ENCODE results near the gene PCDHGB1. TPM values are rescaled to one million over a fixed set of nuclear protein-coding genes. Genes with fewer than 3 reads are reported as not detected.
A peak's percentile ranks its signal among the peaks of the same experiment; 100 is the strongest.
"Not testable (repeated sequence)": the region's sequence is repeated elsewhere in the genome, so short reads cannot be mapped to it uniquely, and the experiment has no call there.

PCDHGB1 gene
- total RNA-seq, 1 donor from 2014 or later, result 0.48 TPM

DNA sequence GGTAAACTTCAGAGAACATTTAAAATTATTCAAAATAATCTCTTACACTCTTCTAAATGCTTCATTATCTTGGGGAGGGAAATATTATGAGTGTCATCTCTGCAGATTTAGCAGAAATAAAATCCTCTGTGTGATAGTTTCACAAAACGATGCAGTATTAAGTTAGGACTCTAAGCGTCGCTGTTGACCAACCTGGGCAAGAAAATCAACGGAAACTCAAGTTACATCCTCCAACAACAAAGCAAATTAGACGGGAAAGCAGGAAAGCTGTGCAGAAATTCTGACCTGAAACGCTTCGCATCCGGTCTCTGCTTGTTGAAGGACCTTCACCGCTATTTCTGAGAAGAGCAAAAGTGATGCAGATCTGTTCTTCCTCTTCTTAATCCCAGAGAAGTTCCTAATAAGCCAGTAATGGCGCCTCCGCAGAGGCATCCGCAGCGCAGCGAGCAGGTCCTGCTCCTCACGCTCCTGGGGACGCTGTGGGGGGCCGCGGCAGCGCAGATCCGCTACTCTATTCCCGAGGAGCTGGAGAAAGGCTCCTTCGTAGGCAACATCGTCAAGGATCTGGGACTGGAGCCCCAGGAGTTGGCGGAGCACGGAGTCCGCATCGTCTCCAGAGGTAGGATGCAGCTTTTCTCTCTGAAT lies 23.9 kb downstream of the PCDHGB1 start, which contains the start of gene PCDHGA6:
PCDHGA6 (plus strand) TSS at position 219 of the 645 bp plus-strand sequence; CDS start at position 412, 193 bp downstream.
- Mint-ChIP-seq H3K4me3 (ENCODE audit: low read depth) (peak within 1 kb of the TSS; percentile 13), H3K27me3 (ENCODE audit: low read depth) (peaks cover 15% of the 10 kb centered on the region)

DNA sequence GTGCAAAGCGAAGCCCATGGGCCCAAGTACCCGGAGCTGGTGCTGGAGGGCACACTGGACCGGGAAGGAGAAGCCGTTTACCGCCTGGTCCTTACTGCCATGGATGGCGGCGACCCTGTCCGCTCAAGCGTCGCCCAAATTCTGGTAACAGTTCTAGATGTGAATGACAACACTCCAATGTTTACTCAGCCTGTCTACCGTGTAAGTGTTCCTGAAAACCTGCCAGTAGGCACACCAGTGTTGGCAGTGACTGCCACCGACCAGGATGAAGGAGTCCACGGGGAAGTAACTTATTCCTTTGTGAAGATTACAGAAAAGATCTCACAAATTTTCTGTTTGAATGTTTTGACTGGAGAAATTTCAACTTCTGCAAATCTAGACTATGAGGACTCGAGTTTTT lies 24.7 kb downstream of the PCDHGB1 start:
- Mint-ChIP-seq H3K36me3 (ENCODE audit: low read depth) (peaks cover 5% of the 10 kb centered on the region), H3K9me3 (peaks cover 46% of the 10 kb centered on the region), H3K27me3 (ENCODE audit: low read depth) (peaks cover 11% of the 10 kb centered on the region), H3K27ac (no peak overlapping the region), H3K4me1 (ENCODE audit: low read depth) (no peaks in the 10 kb centered on the region), H3K4me3 (ENCODE audit: low read depth) (no peak overlapping the region)
- intact Hi-C loops (cut with micrococcal nuclease), result no loop called here
- DNase-seq (ENCODE audit: low spot score), result no peak

More for the DNA sequence above, 23.9 kb downstream of the PCDHGB1 start, which contains the start of gene PCDHGA6:
- Mint-ChIP-seq H3K36me3 (ENCODE audit: low read depth) (peaks cover 5% of the 10 kb centered on the region), H3K27ac (no peak within 1 kb of the TSS), H3K4me1 (ENCODE audit: low read depth) (peaks cover 1% of the 10 kb centered on the region), H3K9me3 (peaks cover 44% of the 10 kb centered on the region)
- intact Hi-C loops (cut with micrococcal nuclease), result no loop called here
- DNase-seq (ENCODE audit: low spot score), result no peak

DNA sequence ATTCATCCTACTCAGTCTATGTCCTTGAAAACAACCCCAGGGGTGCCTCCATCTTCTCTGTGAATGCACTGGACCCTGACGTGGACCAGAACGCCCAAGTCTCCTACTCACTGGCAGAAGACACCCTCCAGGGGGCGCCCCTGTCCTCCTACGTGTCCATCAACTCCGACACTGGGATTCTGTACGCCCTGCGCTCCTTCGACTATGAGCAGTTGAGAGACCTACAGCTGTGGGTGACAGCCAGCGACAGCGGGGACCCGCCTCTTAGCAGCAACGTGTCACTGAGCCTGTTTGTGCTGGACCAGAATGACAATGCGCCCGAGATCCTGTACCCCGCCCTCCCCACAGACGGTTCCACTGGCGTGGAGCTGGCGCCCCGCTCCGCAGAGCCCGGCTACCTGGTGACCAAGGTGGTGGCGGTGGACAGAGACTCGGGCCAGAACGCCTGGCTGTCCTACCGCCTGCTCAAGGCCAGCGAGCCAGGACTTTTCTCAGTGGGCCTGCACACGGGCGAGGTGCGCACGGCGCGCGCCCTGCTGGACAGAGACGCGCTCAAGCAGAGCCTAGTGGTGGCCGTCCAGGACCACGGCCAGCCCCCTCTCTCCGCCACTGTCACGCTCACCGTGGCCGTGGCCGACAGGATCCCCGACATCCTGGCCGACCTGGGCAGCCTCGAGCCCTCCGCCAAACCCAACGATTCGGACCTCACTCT lies 25.7 kb downstream of the PCDHGB1 start:
- H3K9me3 Mint-ChIP-seq, result peaks cover 46% of the 10 kb centered on the region
- intact Hi-C loops (cut with micrococcal nuclease); H3K27me3 Mint-ChIP-seq (ENCODE audit: low read depth); DNase-seq (ENCODE audit: low spot score); H3K4me1 Mint-ChIP-seq (ENCODE audit: low read depth); H3K36me3 Mint-ChIP-seq (ENCODE audit: low read depth); H3K4me3 Mint-ChIP-seq (ENCODE audit: low read depth); H3K27ac Mint-ChIP-seq: not testable (repeated sequence)

DNA sequence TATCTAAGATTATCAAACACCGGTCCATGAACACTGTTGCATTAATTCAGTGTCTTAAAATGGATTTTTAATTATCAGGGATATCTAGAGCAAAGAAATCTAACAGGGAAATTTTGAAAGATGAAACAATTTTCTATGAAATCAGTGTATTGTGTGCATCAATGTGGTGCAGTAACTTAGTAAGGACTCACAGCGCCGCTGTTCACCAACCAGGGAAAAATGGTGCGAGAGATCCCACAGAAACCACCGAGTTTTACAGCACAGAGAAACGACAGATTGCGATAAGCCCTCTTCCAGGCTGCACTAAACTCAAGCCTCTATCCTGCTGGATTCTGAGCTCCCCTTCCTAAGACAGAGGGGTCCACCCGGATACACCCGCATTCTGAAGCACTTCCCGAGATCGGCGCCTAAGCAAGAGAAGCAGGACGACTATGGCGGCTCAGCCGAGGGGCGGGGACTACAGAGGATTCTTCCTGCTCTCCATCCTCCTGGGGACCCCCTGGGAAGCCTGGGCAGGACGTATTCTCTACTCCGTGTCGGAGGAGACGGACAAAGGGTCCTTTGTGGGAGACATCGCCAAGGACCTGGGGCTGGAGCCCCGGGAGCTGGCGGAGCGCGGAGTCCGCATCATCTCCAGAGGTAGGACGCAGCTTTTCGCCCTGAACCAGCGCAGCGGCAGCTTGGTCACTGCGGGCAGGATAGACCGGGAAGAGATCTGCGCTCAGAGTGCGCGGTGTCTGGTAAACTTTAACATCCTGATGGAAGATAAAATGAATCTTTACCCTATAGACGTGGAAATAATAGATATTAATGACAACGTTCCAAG lies 32.8 kb downstream of the PCDHGB1 start, which contains the start of gene PCDHGA7:
PCDHGA7 (plus strand) TSS at position 274 of the 826 bp plus-strand sequence; CDS start at position 432, 158 bp downstream.
- no peak within 1 kb of the TSS for H3K27ac Mint-ChIP-seq
- no peaks in the 10 kb centered on the region for H3K4me1 Mint-ChIP-seq (ENCODE audit: low read depth)
- peaks cover 11% of the 10 kb centered on the region for H3K27me3 Mint-ChIP-seq (ENCODE audit: low read depth)
- intact Hi-C loops (cut with micrococcal nuclease), result no loop called here
- no peak for DNase-seq (ENCODE audit: low spot score)
- peaks cover 38% of the 10 kb centered on the region for H3K9me3 Mint-ChIP-seq
- H3K36me3 Mint-ChIP-seq (ENCODE audit: low read depth), result no peaks in the 10 kb centered on the region
- peak within 1 kb of the TSS; percentile 75 for H3K4me3 Mint-ChIP-seq (ENCODE audit: low read depth)

DNA sequence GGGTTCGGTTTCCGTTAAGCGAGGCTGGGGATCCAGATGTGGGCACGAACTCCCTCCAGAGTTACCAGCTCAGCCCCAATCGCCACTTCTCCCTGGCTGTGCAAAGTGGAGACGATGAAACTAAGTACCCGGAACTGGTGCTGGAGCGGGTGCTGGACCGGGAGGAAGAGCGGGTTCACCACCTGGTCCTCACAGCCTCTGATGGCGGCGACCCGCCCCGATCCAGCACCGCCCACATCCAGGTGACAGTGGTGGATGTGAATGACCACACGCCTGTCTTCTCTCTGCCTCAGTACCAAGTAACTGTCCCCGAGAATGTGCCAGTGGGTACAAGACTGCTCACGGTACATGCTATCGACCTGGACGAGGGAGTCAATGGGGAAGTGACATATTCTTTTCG lies 33.4 kb downstream of the PCDHGB1 start:
- H3K4me1 Mint-ChIP-seq (ENCODE audit: low read depth), result no peaks in the 10 kb centered on the region
- H3K27me3 Mint-ChIP-seq (ENCODE audit: low read depth), result peaks cover 13% of the 10 kb centered on the region
- peaks cover 41% of the 10 kb centered on the region for H3K9me3 Mint-ChIP-seq
- no peak for DNase-seq (ENCODE audit: low spot score)
- H3K36me3 Mint-ChIP-seq (ENCODE audit: low read depth), result no peaks in the 10 kb centered on the region
- no peak overlapping the region for H3K27ac Mint-ChIP-seq
- intact Hi-C loops (cut with micrococcal nuclease), result no loop called here
- H3K4me3 Mint-ChIP-seq (ENCODE audit: low read depth), result peak overlapping the region; percentile 75

DNA sequence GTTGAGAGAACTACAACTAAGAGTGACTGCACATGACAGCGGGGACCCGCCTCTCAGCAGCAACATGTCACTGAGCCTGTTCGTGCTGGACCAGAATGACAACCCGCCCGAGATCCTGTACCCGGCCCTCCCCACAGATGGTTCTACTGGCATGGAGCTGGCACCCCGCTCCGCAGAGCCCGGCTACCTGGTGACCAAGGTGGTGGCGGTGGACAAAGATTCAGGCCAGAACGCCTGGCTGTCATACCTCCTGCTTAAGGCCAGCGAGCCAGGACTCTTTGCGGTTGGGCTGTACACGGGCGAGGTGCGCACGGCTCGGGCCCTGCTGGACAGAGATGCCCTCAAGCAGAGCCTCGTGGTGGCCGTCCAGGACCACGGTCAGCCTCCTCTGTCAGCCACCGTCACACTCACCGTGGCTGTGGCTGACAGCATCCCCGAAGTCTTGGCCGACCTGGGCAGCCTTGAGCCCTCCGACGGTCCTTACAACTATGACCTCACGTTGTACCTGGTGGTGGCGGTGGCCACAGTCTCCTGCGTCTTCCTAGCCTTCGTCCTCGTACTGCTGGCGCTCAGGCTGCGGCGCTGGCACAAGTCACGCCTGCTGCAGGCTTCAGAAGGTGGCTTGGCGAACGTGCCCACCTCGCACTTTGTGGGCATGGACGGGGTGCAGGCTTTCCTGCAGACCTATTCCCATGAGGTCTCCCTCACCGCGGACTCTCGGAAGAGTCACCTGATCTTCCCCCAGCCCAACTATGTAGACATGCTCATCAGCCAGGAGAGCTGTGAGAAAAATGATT lies 34.8 kb downstream of the PCDHGB1 start:
- Mint-ChIP-seq H3K27ac (no peak overlapping the region), H3K4me1 (ENCODE audit: low read depth) (no peaks in the 10 kb centered on the region), H3K9me3 (peaks cover 46% of the 10 kb centered on the region), H3K36me3 (ENCODE audit: low read depth) (no peaks in the 10 kb centered on the region), H3K4me3 (ENCODE audit: low read depth) (no peak overlapping the region), H3K27me3 (ENCODE audit: low read depth) (peaks cover 16% of the 10 kb centered on the region)
- DNase-seq (ENCODE audit: low spot score), result no peak
- intact Hi-C loops (cut with micrococcal nuclease), result no loop called here

DNA sequence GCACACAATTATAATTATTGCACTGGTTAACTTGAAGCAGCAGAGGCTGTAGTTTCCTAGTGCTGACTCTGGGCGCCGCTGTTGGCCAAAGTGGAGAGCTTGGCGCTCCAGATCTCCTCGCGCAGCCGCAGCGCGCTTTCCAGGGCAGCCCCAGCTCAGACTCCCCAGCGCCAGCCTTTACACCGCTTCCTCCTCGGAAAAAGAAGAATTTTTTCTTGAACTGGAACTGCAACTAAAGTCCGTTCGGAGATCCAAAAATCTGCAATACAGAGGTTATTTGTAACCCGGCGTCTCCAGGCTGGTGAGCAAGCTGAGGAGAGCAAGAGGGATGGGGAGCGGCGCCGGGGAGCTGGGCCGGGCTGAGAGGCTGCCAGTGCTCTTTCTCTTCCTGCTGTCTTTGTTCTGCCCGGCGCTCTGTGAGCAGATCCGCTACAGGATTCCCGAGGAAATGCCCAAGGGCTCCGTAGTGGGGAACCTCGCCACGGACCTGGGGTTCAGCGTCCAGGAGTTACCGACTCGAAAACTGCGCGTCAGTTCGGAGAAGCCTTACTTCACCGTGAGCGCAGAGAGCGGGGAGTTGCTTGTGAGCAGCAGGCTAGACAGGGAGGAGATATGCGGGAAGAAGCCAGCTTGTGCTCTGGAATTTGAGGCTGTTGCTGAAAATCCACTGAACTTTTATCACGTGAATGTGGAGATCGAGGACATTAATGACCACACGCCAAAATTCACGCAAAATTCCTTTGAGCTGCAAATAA lies 37.8 kb downstream of the PCDHGB1 start, which contains the start of gene PCDHGB4:
PCDHGB4 (plus strand) TSS at position 142 of the 755 bp plus-strand sequence; CDS start at position 329, 187 bp downstream.
- Mint-ChIP-seq H3K9me3 (peaks cover 55% of the 10 kb centered on the region), H3K4me3 (ENCODE audit: low read depth) (peak within 1 kb of the TSS; percentile 37), H3K27me3 (ENCODE audit: low read depth) (peaks cover 20% of the 10 kb centered on the region)
- H3K36me3 Mint-ChIP-seq (ENCODE audit: low read depth); H3K27ac Mint-ChIP-seq; intact Hi-C loops (cut with micrococcal nuclease); DNase-seq (ENCODE audit: low spot score); H3K4me1 Mint-ChIP-seq (ENCODE audit: low read depth): not testable (repeated sequence)

DNA sequence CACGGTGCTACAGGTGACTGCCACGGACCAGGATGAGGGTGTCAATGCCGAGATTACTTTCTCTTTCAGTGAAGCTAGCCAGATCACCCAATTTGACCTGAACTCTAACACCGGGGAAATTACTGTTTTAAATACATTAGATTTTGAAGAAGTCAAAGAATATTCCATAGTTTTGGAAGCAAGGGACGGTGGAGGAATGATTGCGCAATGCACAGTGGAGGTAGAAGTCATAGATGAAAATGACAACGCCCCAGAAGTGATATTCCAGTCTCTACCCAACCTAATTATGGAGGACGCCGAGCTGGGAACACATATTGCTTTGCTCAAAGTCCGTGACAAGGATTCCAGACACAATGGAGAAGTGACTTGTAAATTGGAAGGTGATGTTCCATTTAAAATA lies 38.8 kb downstream of the PCDHGB1 start:
- H3K4me3 Mint-ChIP-seq (ENCODE audit: low read depth), result no peak overlapping the region
- H3K36me3 Mint-ChIP-seq (ENCODE audit: low read depth), result peaks cover 3% of the 10 kb centered on the region
- no peaks in the 10 kb centered on the region for H3K4me1 Mint-ChIP-seq (ENCODE audit: low read depth)
- peaks cover 53% of the 10 kb centered on the region for H3K9me3 Mint-ChIP-seq
- no peak overlapping the region for H3K27ac Mint-ChIP-seq
- intact Hi-C loops (cut with micrococcal nuclease), result no loop called here
- DNase-seq (ENCODE audit: low spot score), result no peak
- H3K27me3 Mint-ChIP-seq (ENCODE audit: low read depth), result peaks cover 16% of the 10 kb centered on the region

DNA sequence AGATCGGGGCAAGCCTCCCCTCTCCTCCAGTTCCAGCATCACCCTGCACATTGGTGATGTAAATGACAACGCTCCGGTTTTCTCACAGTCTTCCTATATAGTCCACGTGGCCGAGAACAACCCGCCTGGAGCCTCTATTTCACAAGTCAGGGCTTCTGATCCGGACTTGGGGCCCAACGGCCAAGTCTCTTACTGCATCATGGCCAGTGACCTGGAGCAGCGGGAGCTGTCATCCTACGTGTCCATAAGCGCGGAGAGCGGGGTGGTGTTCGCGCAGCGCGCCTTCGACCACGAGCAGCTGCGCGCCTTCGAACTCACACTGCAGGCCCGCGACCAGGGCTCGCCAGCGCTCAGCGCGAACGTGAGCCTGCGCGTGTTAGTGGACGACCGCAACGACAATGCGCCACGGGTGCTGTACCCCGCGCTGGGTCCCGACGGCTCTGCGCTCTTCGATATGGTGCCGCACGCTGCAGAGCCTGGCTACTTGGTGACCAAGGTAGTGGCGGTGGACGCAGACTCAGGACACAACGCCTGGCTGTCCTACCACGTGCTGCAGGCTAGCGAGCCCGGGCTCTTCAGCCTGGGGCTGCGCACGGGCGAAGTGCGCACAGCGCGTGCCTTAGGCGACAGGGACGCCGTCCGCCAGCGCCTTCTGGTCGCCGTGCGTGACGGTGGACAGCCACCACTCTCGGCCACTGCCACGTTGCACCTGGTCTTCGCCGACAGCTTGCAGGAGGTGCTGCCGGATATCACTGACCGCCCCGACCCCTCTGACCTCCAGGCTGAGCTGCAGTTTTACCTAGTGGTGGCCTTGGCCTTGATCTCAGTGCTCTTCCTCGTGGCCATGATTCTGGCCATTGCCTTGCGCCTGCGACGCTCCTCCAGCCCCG lies 39.5 kb downstream of the PCDHGB1 start:
- Mint-ChIP-seq H3K27me3 (ENCODE audit: low read depth) (peaks cover 15% of the 10 kb centered on the region), H3K4me3 (ENCODE audit: low read depth) (no peak overlapping the region), H3K36me3 (ENCODE audit: low read depth) (peaks cover 3% of the 10 kb centered on the region), H3K4me1 (ENCODE audit: low read depth) (no peaks in the 10 kb centered on the region), H3K27ac (no peak overlapping the region), H3K9me3 (peaks cover 56% of the 10 kb centered on the region)
- DNase-seq (ENCODE audit: low spot score), result no peak
- intact Hi-C loops (cut with micrococcal nuclease), result no loop called here

DNA sequence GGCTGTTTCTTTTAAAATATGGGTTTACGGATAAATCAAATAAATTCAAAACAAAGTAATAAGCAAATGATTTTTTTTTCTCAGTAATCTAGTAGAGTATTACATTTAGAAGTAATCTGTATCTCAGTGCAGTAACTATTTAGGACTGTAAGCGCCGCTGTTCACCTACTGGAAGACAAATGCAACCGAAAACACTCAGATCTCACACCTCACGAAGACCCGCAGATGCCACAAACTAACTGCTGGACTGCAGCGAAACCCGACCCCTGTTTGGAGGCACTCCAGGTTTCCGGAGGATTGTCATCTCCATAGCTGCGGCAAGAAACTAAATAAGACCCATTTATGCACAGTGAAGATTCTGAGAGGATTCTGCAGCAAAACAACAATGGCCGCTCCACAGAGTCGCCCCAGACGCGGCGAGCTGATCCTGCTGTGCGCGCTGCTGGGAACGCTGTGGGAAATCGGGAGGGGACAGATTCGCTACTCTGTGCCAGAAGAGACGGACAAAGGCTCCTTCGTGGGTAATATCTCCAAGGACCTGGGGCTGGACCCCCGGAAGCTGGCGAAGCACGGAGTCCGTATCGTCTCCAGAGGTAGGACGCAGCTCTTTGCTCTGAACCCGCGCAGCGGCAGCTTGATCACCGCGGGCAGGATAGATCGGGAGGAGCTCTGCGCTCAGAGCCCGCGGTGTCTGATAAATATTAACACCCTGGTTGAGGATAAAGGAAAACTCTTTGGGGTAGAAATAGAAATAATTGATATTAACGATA lies 42.7 kb downstream of the PCDHGB1 start, which contains the start of gene PCDHGA8:
PCDHGA8 (plus strand) TSS at position 205 of the 770 bp plus-strand sequence; CDS start at position 386, 181 bp downstream.
- H3K36me3 Mint-ChIP-seq (ENCODE audit: low read depth), result peaks cover 3% of the 10 kb centered on the region
- intact Hi-C loops (cut with micrococcal nuclease), result no loop called here
- no peak for DNase-seq (ENCODE audit: low spot score)
- no peak within 1 kb of the TSS for H3K4me3 Mint-ChIP-seq (ENCODE audit: low read depth)
- no peaks in the 10 kb centered on the region for H3K4me1 Mint-ChIP-seq (ENCODE audit: low read depth)
- no peak within 1 kb of the TSS for H3K27ac Mint-ChIP-seq
- H3K27me3 Mint-ChIP-seq (ENCODE audit: low read depth), result peaks cover 15% of the 10 kb centered on the region
- H3K9me3 Mint-ChIP-seq, result peaks cover 42% of the 10 kb centered on the region
